SK-N-DZ (cell line): ENCODE results near the gene PRMT7. TPM values are rescaled to one million over a fixed set of nuclear protein-coding genes. Genes with fewer than 3 reads are reported as not detected.

Experiments used
- DNase-seq: peaks from one replicate; pipeline ENCODE4 v3.0.0-alpha.2; 2015; ENCODE audit warnings: low spot score
- polyA plus RNA-seq, 2 experiments: library from polyadenylated mRNA; depleted of rRNA; stranded (reverse); fragments of >200 nt; gene quantifications; 2 replicates each; pipeline ENCODE4 v1.2.3, GENCODE V29; 2014

Gene PRMT7, protein sequence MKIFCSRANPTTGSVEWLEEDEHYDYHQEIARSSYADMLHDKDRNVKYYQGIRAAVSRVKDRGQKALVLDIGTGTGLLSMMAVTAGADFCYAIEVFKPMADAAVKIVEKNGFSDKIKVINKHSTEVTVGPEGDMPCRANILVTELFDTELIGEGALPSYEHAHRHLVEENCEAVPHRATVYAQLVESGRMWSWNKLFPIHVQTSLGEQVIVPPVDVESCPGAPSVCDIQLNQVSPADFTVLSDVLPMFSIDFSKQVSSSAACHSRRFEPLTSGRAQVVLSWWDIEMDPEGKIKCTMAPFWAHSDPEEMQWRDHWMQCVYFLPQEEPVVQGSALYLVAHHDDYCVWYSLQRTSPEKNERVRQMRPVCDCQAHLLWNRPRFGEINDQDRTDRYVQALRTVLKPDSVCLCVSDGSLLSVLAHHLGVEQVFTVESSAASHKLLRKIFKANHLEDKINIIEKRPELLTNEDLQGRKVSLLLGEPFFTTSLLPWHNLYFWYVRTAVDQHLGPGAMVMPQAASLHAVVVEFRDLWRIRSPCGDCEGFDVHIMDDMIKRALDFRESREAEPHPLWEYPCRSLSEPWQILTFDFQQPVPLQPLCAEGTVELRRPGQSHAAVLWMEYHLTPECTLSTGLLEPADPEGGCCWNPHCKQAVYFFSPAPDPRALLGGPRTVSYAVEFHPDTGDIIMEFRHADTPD
- polyA plus RNA-seq (2014; cell fraction: cytosol; rRNA removed), result 53.7 and 60.6 TPM in 2 replicates
- polyA plus RNA-seq (2014; cell fraction: nucleus; rRNA removed), result 116 and 144 TPM in 2 replicates

- DNase-seq, result peak; percentile 89
These were observed at the start of gene PRMT7, which contains the start of gene SLC7A6OS for GRCh38 chr16:68310774-68311511. Gene PRMT7, plus strand, starts transcription at chr16:68311019. Its CDS starts 4,961 bp downstream, at chr16:68315980. Gene SLC7A6OS, minus strand, starts transcription at chr16:68310946. Its CDS starts 20 bp downstream, at chr16:68310926.

GRCh38 chr16:68263559-68264127 is 47.2 kb upstream of the PRMT7 start:
- no peak for DNase-seq

DNA sequence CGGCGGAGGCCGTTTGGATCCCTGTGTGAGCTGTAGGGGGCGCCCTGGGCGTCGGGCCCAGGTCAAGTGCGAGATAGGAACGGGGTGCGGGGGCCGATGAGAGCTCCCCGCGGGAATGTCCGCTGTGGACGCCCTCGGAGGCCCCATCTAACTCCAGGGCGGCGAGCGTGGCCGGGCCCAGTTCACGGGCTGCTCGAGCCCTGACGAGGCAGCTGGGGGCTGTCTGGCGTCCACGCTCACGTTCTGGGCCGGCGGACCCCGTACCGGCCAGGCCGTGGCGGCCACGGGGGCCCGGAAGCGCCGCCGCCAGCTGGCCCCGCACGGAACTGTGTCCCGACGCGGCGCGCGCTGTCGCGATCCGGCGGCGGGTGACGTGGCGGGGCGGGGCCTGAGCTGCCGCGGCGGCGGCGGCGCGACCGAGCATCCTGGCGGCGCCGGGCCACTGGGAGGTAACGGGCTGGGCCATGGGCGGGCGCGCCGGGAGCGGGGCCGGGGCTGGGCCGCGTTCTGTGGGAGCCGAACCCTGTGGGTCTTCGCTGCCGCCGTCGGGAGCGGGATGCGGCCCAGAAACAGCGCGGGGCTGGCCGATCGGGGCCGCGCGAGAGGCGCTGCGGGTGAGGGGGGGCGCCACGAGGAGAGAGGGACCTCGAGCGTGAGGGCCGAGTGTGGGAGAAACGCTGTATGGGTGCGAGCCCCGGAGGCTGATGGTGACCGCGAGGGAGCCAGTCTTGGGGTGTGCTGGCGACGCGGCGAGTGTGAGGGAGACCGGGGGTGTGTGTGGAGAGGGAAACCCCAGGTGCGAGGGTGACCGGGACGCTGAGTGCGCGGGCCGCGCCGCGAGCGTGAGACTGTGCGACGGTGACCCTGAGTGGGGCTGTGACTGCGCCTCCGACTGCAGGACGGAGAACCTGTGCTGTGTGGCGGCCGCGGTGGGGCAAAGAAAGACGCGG is 46.4 kb upstream of the PRMT7 start, which contains the start of gene SLC7A6:
Gene SLC7A6 (plus strand): TSS at position 399 of the 950 bp plus-strand sequence. CDS start 10,201 bp downstream, outside the sequence.
- peak; percentile 68 for DNase-seq

GRCh38 chr16:68265078-68265920 is 45.5 kb upstream of the PRMT7 start:
- no peak for DNase-seq

- DNase-seq, result no peak
These were observed 43.0 kb upstream of the PRMT7 start for GRCh38 chr16:68267612-68268405.

DNA sequence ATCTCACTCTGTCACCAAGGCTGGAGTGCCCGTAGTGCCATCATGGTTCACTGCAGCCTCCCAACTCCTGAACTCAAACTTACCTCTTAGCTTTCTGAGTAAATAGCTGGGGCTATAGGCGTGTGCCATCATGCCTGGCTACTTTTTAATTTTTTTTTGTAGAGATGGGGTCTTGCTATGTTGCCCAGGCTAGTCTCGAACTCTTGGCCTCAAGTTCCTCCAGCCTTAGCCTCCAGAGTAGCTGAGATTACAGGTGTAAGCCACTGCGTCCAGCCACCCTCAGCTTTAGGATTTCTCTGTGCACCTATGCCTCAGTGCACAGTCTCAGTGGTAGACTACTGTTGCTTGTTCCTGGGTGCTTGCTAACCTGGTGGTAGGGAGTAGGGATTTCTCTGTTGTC is 41.0 kb upstream of the PRMT7 start:
- DNase-seq, result no peak

- DNase-seq, result no peak
These were observed 40.5 kb upstream of the PRMT7 start for GRCh38 chr16:68270353-68270752.

- DNase-seq, result no peak
These were observed 38.2 kb upstream of the PRMT7 start for GRCh38 chr16:68272507-68273209.

GRCh38 chr16:68273459-68273858 is 37.4 kb upstream of the PRMT7 start:
- DNase-seq, result no peak

GRCh38 chr16:68273896-68274295 is 36.9 kb upstream of the PRMT7 start:
- no peak for DNase-seq

- DNase-seq, result no peak
These were observed 36.4 kb upstream of the PRMT7 start for GRCh38 chr16:68274441-68274840.

- no peak for DNase-seq
These were observed 35.1 kb upstream of the PRMT7 start for GRCh38 chr16:68275611-68276191.

- DNase-seq, result no peak
These were observed 34.6 kb upstream of the PRMT7 start for GRCh38 chr16:68276223-68276622.

- DNase-seq, result no peak
These were observed 30.9 kb upstream of the PRMT7 start for GRCh38 chr16:68279726-68280558.

DNA sequence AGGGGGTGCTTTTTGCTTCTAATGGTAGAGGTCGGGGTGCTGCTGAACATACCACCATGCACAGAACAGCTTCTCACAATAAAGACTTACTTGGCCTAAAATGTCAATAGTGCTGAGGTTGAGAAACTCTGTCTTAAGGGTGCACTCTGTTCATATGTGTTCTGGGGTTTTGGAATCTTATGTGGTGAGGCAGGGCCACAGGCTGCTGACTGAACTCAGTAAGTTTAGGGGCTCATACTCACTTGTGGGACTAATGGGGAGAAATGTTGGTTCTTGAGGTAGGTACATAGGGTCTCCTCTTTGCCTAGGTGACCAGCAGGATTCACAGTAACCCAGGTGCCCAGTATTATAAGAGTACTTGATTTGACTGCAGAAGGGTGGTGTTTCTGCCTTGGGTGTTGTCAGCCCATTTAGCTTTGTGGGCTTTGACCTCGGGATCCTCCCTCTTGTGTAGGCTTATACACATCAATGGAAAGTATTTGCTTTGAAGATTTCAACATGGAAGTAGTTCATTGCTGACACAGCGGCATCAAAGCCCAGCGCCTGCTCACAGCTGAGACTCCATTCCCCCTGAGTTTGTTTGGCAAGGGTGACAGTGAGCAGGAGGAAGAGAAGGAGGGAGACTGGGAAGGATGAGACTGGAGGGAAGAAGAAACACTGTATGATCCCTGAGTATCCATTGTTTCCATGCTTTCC is 29.3 kb upstream of the PRMT7 start:
- DNase-seq, result no peak

DNA sequence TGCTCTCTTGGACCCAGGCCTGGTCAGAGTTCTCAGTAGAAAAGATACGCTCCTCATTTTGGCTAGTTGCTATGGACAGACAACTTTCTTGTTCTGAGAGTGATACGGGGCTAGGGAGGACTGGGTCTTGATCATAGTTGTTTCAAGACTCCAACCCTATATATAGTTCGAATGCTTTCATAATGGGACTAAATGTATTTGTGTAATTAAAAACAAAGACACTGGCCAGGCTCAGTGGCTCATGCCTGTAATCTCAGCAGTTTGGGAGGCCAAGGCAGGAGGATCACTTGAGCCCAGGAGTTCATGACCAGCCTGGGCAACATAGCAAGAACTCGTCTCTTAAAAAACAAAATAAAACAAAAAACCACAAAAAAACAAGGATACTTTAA is 28.8 kb upstream of the PRMT7 start:
- DNase-seq, result no peak
